Transverse colon (tissue), 4 donors: ENCODE data around the gene ANKFN1. TPM values are rescaled to one million over a fixed set of nuclear protein-coding genes. Genes with fewer than 3 reads are reported as not detected.

Experiments
- DNase-seq: peaks from one replicate; pipeline ENCODE4 v3.0.0-alpha.2; 2019
- H3K27ac ChIP-seq, 4 donors: fragments of 200-600 bp; sonication (generic); 2 replicates each; pipeline ENCODE4 v1.5.1; 2016 to 2018; ENCODE audit warnings: inconsistent platforms in 4 of 4
- H3K27me3 ChIP-seq: fragments of 200-600 bp; sonication (generic); 2 replicates; pipeline ENCODE4 v1.5.1; 2017; ENCODE audit warnings: inconsistent platforms
- H3K36me3 ChIP-seq, 4 donors: fragments of 200-600 bp; sonication (generic); 2 replicates each; pipeline ENCODE4 v1.5.1; 2017 to 2019; ENCODE audit warnings: inconsistent platforms in 4 of 4
- H3K4me1 ChIP-seq, 4 donors: fragments of 200-600 bp; sonication (generic); 2 replicates each; pipeline ENCODE4 v1.5.1; 2017 to 2020; ENCODE audit warnings: inconsistent platforms in 4 of 4
- H3K4me3 ChIP-seq, 4 donors: fragments of 200-600 bp; sonication (generic); 1 replicate in 1 of 4; 2 replicates in 3 of 4; pipeline versions ENCODE4 v1.5.1 to v1.6.1; 2017 to 2019; ENCODE audit warnings: inconsistent platforms in 4 of 4
- H3K9me3 ChIP-seq, 2 donors: fragments of 200-600 bp; sonication (generic); 2 replicates each; pipeline ENCODE4 v1.5.1; 2017 to 2019; ENCODE audit warnings: inconsistent platforms in 2 of 2
- CTCF ChIP-seq, 5 experiments: fragments of 200-600 bp in 3 of 5; fragments of 450-650 bp in 2 of 5; sonication (generic) in 3 of 5; IDR thresholded peaks; 1 replicate in 2 of 5; 2 replicates in 3 of 5; pipeline ENCODE4 v1.5.1; 2016 to 2017; ENCODE audit warnings: antibody characterized with exemption in 5 of 5, inconsistent platforms in 3 of 5, mild to moderate bottlenecking in 2 of 5, moderate library complexity in 1 of 5
- EP300 ChIP-seq: sonication (generic); formaldehyde crosslinking; IDR thresholded peaks from one replicate; pipeline ENCODE4 v1.6.1; 2017; ENCODE audit warnings: antibody characterized with exemption, low read depth
- POLR2A ChIP-seq: fragments of 450-650 bp; IDR thresholded peaks from one replicate; pipeline ENCODE4 v1.6.1; 2016; ENCODE audit warnings: antibody characterized with exemption, mild to moderate bottlenecking, moderate library complexity
- POLR2AphosphoS5 ChIP-seq, 3 donors: sonication (generic); formaldehyde crosslinking; IDR thresholded peaks; one replicate each; pipeline ENCODE4 v1.6.1; 2016; ENCODE audit warnings: antibody characterized with exemption in 3 of 3
- WGBS, 2 donors: methylation state at CpG; one replicate each; pipeline ENCODE4 v1.1.5; 2018; ENCODE audit warnings: low coverage in 1 of 2; 5-methylcytosine and 5-hydroxymethylcytosine counted together
- in situ Hi-C, 4 donors: fragments of 200-750 bp; cut with MboI; loops; one replicate each; pipeline versions ENCODE4 v1.15.0 to v1.15.1; 2017; ENCODE audit warnings: low sequenced_read_pairs in 3 of 4, low pct_ligation_motif_present in 1 of 4, low pct_unique_long_range_greater_than_20kb in 1 of 4
- intact Hi-C: fragments of 100-400 bp; cut with DNase I; formaldehyde crosslinking; loops from one replicate; pipeline ENCODE4 v1.15.1; 2023; ENCODE audit warnings: low total_unique reads
- total RNA-seq, 4 donors: library from RNA; depleted of rRNA; stranded (reverse); fragments of >200 nt; gene quantifications; one replicate each; pipeline ENCODE4 v1.1.0, GENCODE V29; 2016

The ANKFN1 gene
- total RNA-seq, 4 donors from 2014 or later = 1.2 TPM; not detected in 3

- TF ChIP-seq EP300 = no peak
- no peak for TF ChIP-seq POLR2A
- no peak for TF ChIP-seq CTCF (IDR thresholded peaks at IDR 0.05)
- TF ChIP-seq POLR2AphosphoS5 (IDR thresholded peaks at IDR 0.05) = no peak
- Histone ChIP-seq H3K36me3 (no peaks in the 10 kb centered on the region), H3K27ac (no peak overlapping the region), H3K4me1 (no peaks in the 10 kb centered on the region), H3K9me3 (no peaks in the 10 kb centered on the region), H3K27me3 (peaks cover 3% of the 10 kb centered on the region), H3K4me3 (no peak overlapping the region)
- WGBS, 2 donors = 22 to 32% methylated on average over 1 to 2 of the region's 2 CpGs
- no peak for DNase-seq
- intact Hi-C loops = no loop called here
- in situ Hi-C loops = no loop called here
Measured at GRCh38 chr17:56545106-56545505, 391.8 kb downstream of the ANKFN1 start.

- H3K36me3 ChIP-seq = no peaks in the 10 kb centered on the region
- intact Hi-C loops = no loop called here
- DNase-seq = no peak
- no peak overlapping the region for H3K27ac ChIP-seq
- in situ Hi-C loops = no loop called here
- no peak overlapping the region for H3K4me3 ChIP-seq
- no peaks in the 10 kb centered on the region for H3K9me3 ChIP-seq
- peaks cover 3% of the 10 kb centered on the region for H3K27me3 ChIP-seq
- no peaks in the 10 kb centered on the region for H3K4me1 ChIP-seq
- TF ChIP-seq POLR2AphosphoS5 (IDR thresholded peaks at IDR 0.05) (no peak), POLR2A (no peak), EP300 (no peak), CTCF (IDR thresholded peaks at IDR 0.05) (no peak)
Measured at GRCh38 chr17:56545930-56546329, 392.7 kb downstream of the ANKFN1 start.

- intact Hi-C loops = no loop called here
- 79 to 83% methylated on average over 1 to 4 of the region's 4 CpGs for WGBS, 2 donors
Measured at GRCh38 chr17:56548661-56549060, 395.4 kb downstream of the ANKFN1 start.

GRCh38 chr17:56549501-56549900 is 396.2 kb downstream of the ANKFN1 start:
- intact Hi-C loops = no loop called here
- no peak for TF ChIP-seq CTCF (IDR thresholded peaks at IDR 0.05)
- no peak for TF ChIP-seq POLR2A
- no peak for TF ChIP-seq EP300
- TF ChIP-seq POLR2AphosphoS5 (IDR thresholded peaks at IDR 0.05) = no peak
- in situ Hi-C loops = no loop called here
- no peak overlapping the region for H3K27ac ChIP-seq
- H3K9me3 ChIP-seq = no peaks in the 10 kb centered on the region
- no peaks in the 10 kb centered on the region for H3K4me1 ChIP-seq
- H3K27me3 ChIP-seq = no peaks in the 10 kb centered on the region
- no peak for DNase-seq
- no peak overlapping the region for H3K4me3 ChIP-seq
- no peaks in the 10 kb centered on the region for H3K36me3 ChIP-seq
- WGBS, 2 donors = 33 to 35% methylated on average over 1 of the region's 1 CpG

More at GRCh38 chr17:56548661-56549060, 395.4 kb downstream of the ANKFN1 start:
- Histone ChIP-seq H3K27me3 (no peaks in the 10 kb centered on the region), H3K9me3 (no peaks in the 10 kb centered on the region), H3K36me3 (no peaks in the 10 kb centered on the region), H3K4me1 (no peaks in the 10 kb centered on the region), H3K27ac (no peak overlapping the region), H3K4me3 (no peak overlapping the region)
- TF ChIP-seq EP300 = no peak
- no peak for TF ChIP-seq POLR2AphosphoS5 (IDR thresholded peaks at IDR 0.05)
- TF ChIP-seq POLR2A = no peak
- TF ChIP-seq CTCF (IDR thresholded peaks at IDR 0.05) = no peak
- DNase-seq = no peak
- in situ Hi-C loops = no loop called here
